Measurements from ENCODE around the gene SLC9A9. TPM values are rescaled to one million over a fixed set of nuclear protein-coding genes. Genes with fewer than 3 reads are reported as not detected.

SLC9A9 gene
- total RNA-seq, 1 donor = 3.5 TPM

DNA sequence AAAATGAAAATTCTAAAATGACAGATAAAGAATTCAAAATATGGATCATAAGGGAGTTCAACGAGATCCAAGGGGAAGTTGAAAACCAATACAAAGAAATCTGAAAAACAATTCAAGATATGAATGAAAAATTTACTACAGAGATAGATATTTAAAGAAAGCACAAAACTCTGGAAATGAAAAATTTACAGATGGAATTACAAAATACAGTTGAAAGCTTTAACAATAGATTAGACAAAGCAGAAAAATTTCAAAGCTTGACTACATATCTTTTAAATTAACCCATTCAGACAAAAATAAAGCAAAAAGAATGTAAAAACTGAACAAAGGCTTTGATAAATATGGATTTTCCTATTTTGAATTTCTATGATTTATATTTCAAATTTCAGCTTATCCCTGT lies 211.1 kb downstream of the SLC9A9 start:
- TF ChIP-seq, protein P1, sequence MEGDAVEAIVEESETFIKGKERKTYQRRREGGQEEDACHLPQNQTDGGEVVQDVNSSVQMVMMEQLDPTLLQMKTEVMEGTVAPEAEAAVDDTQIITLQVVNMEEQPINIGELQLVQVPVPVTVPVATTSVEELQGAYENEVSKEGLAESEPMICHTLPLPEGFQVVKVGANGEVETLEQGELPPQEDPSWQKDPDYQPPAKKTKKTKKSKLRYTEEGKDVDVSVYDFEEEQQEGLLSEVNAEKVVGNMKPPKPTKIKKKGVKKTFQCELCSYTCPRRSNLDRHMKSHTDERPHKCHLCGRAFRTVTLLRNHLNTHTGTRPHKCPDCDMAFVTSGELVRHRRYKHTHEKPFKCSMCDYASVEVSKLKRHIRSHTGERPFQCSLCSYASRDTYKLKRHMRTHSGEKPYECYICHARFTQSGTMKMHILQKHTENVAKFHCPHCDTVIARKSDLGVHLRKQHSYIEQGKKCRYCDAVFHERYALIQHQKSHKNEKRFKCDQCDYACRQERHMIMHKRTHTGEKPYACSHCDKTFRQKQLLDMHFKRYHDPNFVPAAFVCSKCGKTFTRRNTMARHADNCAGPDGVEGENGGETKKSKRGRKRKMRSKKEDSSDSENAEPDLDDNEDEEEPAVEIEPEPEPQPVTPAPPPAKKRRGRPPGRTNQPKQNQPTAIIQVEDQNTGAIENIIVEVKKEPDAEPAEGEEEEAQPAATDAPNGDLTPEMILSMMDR (IDR thresholded peaks at IDR 0.05; ENCODE audit: insufficient read depth, low read depth, low read length) = no peak
- no peak for DNase-seq (ENCODE audit: low read depth)
- H3K4me3 ChIP-seq (ENCODE audit: low read depth, low read length) = no peak overlapping the region

GRCh38 chr3:143634991-143635390 lies 213.3 kb downstream of the SLC9A9 start:
- no peak for DNase-seq (ENCODE audit: low read depth)
- H3K4me3 ChIP-seq (ENCODE audit: low read depth, low read length) = no peak overlapping the region
- TF ChIP-seq, protein P1 (IDR thresholded peaks at IDR 0.05; ENCODE audit: insufficient read depth, low read depth, low read length) = no peak

GRCh38 chr3:143634427-143634826 lies 213.8 kb downstream of the SLC9A9 start:
- no peak for DNase-seq (ENCODE audit: low read depth)
- TF ChIP-seq, protein P1 (IDR thresholded peaks at IDR 0.05; ENCODE audit: insufficient read depth, low read depth, low read length) = no peak
- no peak overlapping the region for H3K4me3 ChIP-seq (ENCODE audit: low read depth, low read length)

GRCh38 chr3:143633816-143634215 lies 214.5 kb downstream of the SLC9A9 start:
- no peak overlapping the region for H3K4me3 ChIP-seq (ENCODE audit: low read depth, low read length)
- TF ChIP-seq, protein P1 (IDR thresholded peaks at IDR 0.05; ENCODE audit: insufficient read depth, low read depth, low read length) = no peak
- DNase-seq (ENCODE audit: low read depth) = no peak

DNA sequence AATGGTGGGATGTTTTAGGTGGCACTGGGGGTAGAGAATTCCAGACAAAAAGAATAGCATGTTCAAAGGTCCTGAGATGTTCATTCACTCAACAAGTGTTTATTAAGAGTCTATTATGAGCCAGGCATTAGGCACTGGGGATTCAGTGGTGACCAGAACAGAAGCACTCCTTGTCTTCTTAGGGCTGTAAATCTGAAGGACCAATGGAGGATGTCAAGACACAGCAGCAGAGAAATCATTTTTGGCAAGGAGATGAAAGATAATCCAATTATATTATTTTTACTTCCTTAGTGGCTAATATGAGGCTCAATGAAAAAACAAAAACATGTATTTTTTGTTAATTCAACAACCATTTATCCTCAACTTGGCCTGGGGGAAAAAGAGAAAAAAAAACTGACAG lies 218.5 kb downstream of the SLC9A9 start:
- no peak for DNase-seq (ENCODE audit: low read depth)
- TF ChIP-seq, protein P1 (IDR thresholded peaks at IDR 0.05; ENCODE audit: insufficient read depth, low read depth, low read length) = no peak
- H3K4me3 ChIP-seq (ENCODE audit: low read depth, low read length) = no peak overlapping the region

- no peak overlapping the region for H3K4me3 ChIP-seq (ENCODE audit: low read depth, low read length)
- TF ChIP-seq, protein P1 (IDR thresholded peaks at IDR 0.05; ENCODE audit: insufficient read depth, low read depth, low read length) = no peak
- no peak for DNase-seq (ENCODE audit: low read depth)
Measured at GRCh38 chr3:143628971-143629370, 219.3 kb downstream of the SLC9A9 start.

DNA sequence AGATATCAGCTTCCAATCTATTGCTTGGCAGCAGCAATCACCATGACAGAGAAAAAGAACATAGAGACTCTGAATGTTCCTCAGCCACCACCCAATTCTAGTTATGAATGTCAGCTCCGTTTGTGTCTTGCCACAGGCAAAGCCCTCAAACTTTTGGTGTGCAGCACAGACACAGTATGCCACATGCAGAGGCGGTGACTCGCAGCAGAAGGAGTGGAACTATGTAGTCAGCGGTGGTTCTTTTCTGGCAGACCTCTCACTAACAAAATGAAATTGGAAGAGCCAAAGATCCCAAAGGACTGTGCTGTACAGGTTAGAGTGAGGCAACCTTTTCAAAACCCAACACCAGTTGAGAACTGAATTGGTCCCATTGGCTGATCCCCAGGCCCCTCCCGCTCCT lies 220.9 kb downstream of the SLC9A9 start:
- TF ChIP-seq, protein P1 (IDR thresholded peaks at IDR 0.05; ENCODE audit: insufficient read depth, low read depth, low read length) = no peak
- DNase-seq (ENCODE audit: low read depth) = no peak
- no peak overlapping the region for H3K4me3 ChIP-seq (ENCODE audit: low read depth, low read length)
